ENCODE data around the gene PALLD.
"Not testable (repeated sequence)": the region's sequence is repeated elsewhere in the genome, so short reads cannot be mapped to it uniquely, and the experiment has no call there.

The PALLD gene

DNA sequence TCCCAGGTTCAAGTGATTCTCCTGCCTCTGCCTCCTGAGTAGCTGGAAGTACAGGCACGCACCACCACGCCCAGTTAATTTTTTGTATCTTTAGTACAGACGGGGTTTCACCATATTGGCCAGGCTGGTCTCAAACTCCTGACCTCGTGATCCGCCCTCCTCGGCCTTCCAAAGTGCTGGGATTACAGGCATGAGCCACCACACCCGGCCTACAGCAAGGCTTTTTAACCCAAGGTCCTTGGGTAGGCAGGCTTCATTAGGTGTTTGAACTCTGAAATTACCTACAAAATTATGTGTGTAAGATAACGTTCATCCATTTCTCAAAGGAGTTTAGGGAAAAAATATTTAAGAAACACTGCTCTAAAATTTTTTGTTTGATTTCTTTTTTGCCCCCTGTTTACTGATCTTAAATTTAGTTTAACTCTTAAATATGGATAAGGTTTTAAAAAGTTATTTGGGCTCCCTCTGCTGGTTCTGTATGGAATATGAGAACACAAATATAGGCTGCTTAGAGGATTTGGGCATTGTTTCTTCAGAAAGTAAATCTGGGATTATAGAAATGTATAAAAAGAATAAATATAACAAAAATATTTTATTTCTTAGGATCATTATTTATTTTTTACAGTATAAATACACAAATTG lies 420.4 kb downstream of the PALLD start:
- no peak for DNase-seq (ENCODE audit: low read depth)

DNA sequence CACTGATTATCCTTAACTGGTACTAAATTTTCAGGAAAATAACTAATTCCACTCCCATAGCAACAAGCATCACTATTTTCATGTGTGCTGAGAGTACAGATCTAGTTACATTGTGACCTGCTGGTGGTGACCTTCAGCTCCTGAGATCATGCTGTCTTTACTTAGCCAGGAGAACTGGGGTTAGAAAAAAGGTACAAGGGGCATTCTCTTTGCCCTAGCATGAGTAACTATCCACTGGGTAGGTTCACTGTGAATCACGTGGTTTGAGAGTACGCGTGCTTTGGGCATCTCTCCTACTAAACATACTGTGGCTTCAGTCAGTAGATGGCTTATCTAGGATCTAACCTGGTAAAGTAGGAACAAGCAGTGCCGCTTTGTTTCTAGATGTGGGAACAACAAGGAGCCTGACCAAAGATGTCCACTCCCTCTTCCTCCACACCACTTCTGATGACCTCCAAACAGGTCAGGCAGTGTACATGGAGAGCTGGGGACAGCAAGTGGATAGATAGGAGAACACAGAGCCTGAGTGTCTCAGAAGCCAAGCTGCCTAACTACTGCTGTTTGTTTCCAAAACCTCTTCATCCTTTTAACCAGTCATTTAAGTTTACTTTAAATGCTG lies 423.0 kb downstream of the PALLD start:
- DNase-seq (ENCODE audit: low read depth), result no peak

DNA sequence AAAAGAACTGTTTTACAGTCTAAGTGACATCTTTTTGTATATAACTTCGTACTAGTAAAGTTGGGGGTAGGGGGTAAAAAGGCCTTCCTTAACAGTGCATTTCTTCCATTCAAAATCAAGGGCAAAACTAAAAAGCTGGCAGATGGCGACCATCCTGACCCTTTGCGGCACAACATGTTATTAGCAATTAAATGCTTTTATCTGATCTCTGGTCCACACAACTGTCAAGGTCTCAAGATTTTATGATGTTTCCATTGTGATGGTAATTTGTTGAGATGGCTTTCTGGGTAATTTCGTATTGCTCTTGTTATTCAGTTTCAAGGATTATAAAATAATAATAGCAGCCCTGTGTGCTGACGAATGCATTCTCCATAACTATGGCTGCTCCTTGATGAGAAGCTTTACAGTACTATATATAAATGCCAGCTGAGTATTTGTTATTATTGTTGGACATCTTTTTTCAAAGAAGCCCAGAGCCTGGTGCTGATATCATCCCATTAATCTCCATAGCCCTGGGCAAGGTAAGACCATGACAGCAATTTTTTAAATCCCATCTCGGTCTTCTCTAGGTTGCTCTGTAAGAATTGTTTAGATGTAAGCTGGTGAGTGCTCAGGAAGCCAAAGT lies 423.7 kb downstream of the PALLD start:
- no peak for DNase-seq (ENCODE audit: low read depth)

DNA sequence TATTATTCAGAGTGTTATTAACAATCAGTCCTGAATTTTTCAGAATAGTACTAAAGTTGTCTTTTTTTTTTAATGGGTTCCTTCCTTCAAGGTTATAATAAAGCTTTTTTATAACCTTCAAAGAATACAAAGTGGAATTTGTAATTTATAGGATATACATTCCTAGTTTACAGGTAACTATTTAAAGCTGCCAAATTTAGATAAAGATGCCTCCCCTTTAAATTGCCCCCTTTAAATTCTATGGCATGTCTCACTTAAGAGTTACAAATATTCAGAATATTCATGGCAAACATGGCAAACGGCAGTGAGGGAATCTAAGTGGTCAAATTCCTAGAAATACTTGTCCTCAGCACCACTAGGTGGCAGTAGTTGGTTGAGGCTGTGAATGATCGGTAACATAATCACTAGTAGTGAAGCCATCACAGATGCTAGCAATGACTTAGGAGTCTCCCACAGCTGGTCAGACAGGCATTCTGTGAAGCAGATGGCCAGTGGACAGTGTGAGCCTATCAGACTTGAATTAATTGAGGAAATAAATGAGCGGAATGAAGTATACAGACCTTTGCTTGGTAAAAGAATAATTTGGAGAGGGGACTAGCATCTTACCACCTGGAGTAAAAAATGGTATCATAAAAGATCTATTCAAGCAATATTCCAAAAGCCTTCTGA lies 426.8 kb downstream of the PALLD start:
- DNase-seq (ENCODE audit: low read depth), result peak; percentile 62

DNA sequence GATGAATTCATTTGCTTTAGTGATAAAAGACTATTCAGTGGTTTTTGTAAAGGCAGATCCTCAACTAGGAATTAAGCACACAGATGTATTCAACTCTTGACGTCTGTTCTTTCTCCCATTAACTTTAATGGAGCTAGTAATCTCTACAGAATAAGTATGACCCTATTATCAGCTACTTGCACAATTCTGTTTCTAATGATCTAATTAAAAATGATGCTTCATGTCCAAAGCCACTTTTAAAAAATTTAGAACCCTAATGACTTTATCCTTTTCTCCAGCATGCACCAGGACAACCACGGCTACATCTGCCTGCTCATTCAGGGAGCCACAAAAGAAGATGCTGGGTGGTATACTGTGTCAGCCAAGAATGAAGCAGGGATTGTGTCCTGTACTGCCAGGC lies 427.8 kb downstream of the PALLD start:
- no peak for DNase-seq (ENCODE audit: low read depth)

DNA sequence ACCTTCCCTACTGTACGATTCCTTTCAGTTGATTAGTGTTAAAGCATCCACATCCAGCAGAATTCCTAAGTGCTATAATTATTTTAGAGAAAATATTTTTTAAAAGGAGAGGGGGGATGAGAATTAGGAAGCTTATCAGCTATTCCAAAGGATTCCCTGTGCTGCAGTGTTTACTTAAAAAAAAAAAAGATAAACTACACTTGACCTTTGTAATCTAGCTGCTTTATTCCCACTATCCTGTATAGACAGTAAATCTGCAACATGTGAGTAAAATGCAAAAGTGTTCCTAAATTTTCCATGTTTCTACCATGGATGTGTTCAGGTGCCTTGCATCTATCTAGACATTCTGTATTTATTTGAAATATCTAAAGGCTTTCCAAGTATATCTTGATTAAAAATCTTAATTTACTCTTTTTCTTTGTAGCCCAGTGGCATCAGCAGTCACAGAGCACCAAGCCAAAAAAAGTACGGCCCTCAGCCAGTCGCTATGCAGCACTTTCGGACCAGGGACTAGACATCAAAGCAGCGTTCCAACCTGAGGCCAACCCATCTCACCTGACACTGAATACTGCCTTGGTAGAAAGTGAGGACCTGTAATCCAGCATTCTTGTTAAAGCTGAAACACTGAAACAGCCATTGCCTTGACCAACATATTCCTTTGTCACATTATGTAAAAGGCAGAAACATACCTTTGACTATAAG lies 429.1 kb downstream of the PALLD start:
- no peak for DNase-seq (ENCODE audit: low read depth)

DNA sequence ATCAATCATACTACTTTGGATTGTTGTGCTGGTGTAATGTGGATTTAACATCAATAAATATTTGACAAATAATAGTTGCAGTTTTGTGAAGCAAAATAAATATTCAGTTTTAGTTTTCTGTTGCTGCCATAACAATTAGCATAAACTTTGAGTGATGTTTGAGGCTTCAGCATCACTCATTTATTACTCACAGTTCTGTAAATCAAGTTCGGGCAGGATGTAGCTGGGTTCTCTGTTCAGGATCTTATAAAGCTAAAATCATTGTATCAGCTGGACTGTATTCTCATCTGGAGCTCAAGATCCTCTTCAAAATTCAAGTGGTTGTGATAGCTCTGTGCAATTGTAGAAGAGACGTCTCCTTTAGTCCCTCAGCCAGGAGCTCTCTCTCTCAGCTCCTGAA lies 431.5 kb downstream of the PALLD start:
- DNase-seq (ENCODE audit: low read depth), result no peak

DNA sequence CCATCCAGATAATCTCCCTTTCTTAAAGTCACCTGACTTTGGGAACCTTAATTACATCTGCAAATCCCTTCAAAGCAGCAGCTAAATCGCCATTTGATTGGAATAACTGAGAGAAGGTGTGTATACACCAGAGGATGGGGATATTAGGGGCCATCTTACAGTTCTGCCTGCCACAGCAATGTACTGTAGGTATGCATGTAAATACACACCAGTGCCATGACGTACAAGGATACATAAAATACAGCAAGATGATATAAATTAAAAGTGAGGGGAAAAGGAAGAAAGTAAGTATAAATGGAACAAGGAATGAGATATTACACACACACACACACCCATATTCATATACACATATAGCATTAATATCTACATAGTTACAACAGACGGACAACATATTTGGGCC lies 432.0 kb downstream of the PALLD start:
- DNase-seq (ENCODE audit: low read depth), result no peak

DNA sequence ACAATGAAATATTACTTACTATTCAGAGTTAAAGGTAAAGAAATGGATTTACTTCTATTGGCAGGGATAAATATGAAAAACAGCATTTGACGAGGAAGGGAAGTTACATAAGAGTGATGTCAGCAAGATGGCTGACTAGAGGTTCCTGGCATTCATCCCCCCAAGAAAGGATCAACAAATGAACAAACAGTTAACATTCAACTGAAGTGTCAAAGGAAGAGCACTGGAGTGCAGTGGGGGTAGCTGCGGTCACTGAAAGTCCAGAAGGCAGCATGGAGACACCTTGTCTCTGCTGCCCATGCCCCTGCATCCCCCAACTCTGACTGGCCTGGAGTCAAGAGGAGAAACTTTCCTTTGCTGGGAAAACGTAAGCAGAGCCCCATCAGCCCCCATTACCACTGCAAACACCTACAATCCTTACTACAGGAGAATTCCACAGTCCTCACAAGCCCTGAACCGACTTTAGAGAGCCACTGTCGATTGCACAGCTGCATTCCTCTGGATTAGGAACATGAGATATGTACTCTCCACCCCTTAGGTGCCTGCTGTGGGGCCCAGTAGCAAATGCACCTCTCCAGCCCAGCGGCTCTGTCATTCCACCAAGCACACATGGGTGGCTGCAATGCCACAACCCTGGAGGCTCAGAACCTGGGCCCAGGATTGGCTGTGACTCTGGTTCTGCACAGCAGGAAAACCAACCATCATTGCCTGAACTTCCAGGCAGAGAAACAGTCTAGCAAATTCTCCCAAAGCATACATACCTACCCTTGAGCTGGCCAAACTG lies 433.8 kb downstream of the PALLD start:
- no peak for DNase-seq (ENCODE audit: low read depth)

DNA sequence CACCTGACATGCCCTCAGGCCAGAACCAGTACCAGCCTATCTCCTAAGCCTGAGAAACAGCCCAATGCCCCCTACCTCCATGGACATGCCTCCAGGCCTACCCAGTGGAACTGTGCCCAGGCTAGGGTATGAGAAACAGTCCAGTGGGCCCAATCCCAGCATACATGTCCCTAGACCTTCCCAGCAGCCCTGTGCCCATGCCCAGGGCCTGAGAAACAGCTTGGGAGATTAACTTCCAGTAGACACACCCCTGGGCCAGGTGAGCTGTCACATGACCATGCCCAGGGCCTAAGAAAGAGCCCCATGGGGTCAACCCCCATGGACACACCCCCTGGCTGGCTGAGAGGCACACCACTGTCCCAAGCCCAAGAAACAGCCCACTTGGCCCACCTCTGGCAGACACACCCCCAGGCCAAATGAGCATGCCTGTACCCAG lies 434.4 kb downstream of the PALLD start:
- DNase-seq (ENCODE audit: low read depth), result no peak

DNA sequence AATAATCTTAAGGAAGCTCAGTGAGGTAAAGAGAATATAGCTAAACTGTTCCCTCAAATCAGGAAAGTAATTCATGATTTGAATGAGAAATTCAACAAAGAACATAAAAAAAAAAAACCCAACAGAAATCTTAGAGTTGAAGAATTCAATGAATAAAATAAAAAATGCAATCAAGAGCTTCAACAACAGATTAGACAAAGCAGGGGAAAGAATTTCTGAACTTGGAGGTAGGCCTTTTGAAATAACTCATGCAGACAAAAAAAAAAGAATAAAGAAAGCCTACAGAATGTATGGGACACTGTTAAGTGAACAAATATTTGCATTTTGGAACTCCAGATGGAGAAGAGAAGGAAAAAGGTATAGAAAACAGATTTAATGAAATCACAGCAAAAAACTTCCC lies 435.3 kb downstream of the PALLD start:
- DNase-seq (ENCODE audit: low read depth), result no peak

DNA sequence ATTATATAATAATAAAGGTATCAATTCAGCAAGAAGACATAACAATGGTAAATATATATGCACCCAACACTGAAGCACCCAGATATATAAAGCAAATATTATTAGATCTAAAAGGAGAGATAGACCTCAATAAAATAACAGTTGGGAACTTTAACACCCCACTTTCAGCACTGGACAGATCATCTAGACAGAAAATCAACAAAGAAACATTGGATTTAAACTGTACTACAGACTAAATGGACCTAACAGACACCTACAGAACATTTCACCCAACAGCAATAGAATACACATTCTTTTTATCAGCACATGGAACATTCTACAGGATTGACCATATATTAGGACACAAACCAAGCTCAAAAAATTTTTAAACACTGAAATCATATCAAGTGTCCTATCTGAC lies 436.6 kb downstream of the PALLD start:
- no peak for DNase-seq (ENCODE audit: low read depth)

DNA sequence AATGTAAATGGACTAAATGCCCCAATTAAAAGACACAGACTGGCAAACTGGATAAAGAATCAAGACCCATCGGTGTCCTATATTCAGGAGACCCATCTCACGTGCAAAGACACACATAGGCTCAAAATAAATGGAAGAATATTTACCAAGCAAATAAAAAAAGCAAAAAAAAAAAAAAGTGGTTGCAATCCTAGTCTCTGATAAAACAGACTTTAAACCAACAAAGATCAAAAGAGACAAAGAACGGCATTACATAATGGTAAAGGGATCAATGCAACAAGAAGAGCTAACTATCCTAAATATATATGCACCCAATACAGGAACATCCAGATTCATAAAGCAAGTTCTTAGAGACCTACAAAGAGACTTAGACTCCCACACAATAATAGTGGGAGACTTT lies 440.6 kb downstream of the PALLD start:
- DNase-seq (ENCODE audit: low read depth), result not testable (repeated sequence)

DNA sequence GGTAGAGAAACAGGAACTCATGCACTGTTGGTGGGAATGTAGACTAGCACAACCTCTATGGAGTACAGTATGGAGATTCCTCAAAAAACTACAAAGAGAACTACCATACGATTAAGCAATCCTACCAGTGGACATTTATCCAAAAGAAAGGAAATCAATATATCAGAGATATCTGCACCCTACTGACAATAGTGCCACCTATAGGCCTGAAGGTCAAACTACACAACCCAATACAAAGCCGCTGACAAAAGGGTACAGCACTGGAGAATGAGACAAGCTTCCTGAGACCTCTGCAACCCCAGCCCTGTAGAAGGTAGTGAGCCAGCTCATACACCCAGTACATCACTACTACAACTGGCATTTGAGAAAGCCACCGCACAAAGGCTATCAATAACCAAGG lies 446.1 kb downstream of the PALLD start:
- no peak for DNase-seq (ENCODE audit: low read depth)

DNA sequence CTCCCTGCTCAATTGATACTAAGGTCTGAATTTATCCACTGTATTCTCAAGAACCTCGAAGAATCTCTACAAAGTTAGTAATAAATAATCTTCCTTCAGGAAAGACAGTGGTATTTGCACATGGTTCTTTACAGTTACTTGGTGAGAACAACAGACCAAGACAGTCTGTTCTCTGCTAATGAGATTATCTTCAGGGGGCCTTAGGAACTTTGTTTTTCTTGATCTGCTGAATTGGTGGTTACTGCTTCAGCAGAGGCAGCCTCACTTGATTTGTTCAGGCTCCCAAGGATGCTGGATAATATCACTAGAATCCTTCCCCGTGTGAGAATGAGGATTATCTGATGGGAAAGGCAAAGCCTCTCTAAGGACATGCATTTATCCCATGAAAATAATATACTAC lies 448.4 kb downstream of the PALLD start:
- no peak for DNase-seq (ENCODE audit: low read depth)

DNA sequence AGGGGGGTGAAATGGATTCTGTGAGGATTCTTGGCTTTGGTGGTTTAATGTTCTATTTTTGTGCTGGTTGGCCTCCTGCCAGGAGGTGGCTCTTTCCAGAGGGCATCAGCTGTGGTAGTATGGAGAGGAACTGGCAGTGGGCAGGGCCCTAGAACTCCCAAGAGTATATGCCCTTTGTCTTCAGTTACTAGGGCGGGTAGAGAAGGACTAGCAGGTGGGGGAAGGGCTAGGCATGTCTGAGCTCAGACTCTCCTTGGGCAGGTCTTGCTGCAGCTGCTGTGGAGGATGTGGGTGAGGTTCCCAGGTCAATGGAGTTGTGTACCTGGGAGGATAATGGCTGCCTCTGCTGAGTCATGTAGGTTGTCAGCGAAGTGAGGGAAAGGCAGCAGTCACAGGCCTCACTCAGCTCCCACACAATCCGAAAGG lies 456.0 kb downstream of the PALLD start:
- DNase-seq (ENCODE audit: low read depth), result not testable (repeated sequence)

DNA sequence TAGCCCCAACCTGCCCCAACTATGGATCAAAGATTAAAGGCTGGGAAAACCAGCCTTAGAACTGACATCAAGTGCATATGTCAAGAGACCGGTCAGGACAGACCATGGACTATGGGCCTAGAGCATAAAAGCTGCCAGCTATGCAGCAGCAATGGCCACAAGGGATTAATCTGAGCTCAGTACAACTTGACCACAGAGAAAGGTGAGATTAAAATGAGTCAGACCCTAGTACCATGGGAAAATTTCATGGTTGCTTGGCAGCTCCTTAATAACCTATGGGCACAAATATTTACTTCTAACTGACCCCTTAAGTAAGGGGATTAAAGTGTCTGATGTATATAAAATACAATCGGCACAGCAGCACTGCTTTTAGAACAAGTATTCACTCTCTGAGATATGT lies 458.8 kb downstream of the PALLD start:
- DNase-seq (ENCODE audit: low read depth), result no peak

DNA sequence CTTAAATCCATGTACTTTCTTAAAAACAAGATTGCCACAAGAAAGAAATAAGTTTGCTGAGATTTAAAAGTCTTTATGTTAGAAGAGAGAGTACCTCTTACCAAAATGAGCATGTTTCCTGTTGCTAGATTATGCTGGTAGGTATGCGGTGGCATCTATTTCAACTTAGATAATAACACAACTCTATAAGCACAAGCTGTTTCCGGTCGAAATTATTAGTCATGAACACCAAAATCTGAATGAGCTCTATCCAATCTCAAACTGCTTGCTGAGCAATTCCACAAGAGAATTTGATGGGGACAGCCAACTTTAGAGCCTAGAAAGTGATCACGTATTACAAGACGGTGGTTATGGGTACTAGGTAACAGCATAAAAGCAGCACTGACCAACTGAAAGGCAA lies 463.9 kb downstream of the PALLD start:
- no peak for DNase-seq (ENCODE audit: low read depth)

DNA sequence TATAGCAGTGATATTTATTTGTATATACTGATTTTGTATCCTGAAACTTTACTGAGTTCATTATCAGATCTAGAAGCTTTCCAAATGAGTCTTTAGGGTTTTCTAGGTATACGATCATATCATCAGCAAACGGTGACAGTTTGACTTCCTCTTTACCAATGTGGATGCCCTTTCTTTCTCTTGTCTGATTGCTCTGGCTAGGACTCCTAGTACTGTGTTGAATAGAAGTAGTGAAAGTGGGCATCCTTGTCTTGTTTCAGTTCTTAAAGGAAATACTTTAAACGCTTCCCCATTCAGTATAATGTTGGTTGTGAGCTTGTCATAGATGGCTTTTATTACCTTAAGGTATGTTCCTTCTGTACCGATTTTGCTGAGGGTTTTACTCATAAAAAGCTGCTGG lies 475.7 kb downstream of the PALLD start:
- DNase-seq (ENCODE audit: low read depth), result no peak
